HFFc6 (cell line): ENCODE data around the gene VAV3. TPM values are rescaled to one million over a fixed set of nuclear protein-coding genes. Genes with fewer than 3 reads are reported as not detected.

Experiments used
- DNase-seq: peaks from one replicate; pipeline ENCODE4 v3.0.0-alpha.2; 2018
- H3K27ac Mint-ChIP-seq: 2 replicates; pipeline ENCODE4 v1.8.0; 2020; ENCODE audit warnings: mild to moderate bottlenecking, mixed read lengths
- H3K27me3 Mint-ChIP-seq: 2 replicates; pipeline ENCODE4 v1.8.0; 2021; ENCODE audit warnings: mild to moderate bottlenecking, moderate library complexity, mixed read lengths; ENCODE audit not compliant: insufficient read depth
- H3K36me3 Mint-ChIP-seq: 2 replicates; pipeline ENCODE4 v1.8.0; 2021; ENCODE audit warnings: low read depth, mixed read lengths
- H3K4me1 Mint-ChIP-seq: 2 replicates; pipeline ENCODE4 v1.8.0; 2020; ENCODE audit warnings: low read depth, mixed read lengths
- H3K4me3 Mint-ChIP-seq: 2 replicates; pipeline ENCODE4 v1.8.0; 2020; ENCODE audit warnings: mild to moderate bottlenecking, moderate library complexity, mixed read lengths
- H3K9me3 Mint-ChIP-seq: 2 replicates; pipeline ENCODE4 v1.8.0; 2020; ENCODE audit warnings: mild to moderate bottlenecking, mixed read lengths
- total RNA-seq, 6 experiments: library from RNA; stranded (reverse); fragmentation: NEBNext Ultra II Directional; extraction: Animal tissue kit (Norgen Biotek cat#: 25700); gene quantifications; 2 replicates in 1 of 6; 3 replicates in 5 of 6; pipeline ENCODE4 v1.2.3, GENCODE V29; 2021
- TF ChIP-seq, protein P1 (sequence below): fragments of 200-600 bp; sonication (generic); IDR thresholded peaks from 2 replicates; pipeline ENCODE4 v1.5.0; 2021; ENCODE audit warnings: antibody characterized with exemption, mild to moderate bottlenecking

VAV3 gene
- total RNA-seq, 6 experiments from 2014 or later: not detected

DNA sequence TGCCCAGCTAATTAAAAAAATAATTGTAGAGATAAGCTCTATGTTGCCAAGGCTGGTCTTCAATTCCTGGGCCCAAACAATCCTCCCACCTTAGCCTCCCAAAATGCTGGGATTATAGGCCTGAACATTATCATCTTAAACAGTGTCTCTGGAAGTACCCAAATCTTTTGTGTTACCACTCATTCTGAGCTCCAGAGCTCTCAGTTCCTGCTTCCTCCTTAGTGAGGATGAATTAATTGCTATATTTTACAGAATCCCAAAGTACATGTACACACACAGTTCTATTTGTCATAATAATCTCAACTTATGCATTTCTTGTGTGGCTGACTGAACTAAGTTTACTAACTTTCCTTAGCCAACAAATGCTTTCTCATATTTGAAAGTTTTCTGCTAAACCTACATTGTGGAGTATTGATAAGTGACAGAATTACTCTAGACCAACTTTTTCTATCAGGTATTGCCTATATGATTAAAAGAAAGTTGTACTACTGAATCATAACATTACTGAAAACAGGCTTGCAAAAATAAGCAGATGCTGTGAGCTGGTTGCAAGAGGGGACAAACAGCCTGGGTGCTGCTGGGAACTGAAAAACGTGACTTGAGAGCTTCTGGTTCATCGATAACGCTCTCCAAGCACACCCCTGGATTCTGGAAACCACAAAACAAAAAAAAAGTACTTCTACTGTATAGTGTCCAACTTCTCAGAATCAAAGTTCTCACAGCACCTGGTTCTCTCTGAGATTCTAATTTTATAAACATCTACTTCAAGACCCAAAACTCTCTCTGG lies 15.3 kb downstream of the VAV3 start:
- DNase-seq: no peak
- peaks cover 2% of the 10 kb centered on the region for H3K27me3 Mint-ChIP-seq
- H3K27ac Mint-ChIP-seq: no peak overlapping the region
- H3K9me3 Mint-ChIP-seq: no peaks in the 10 kb centered on the region
- no peak overlapping the region for H3K4me3 Mint-ChIP-seq
- TF ChIP-seq, protein P1, sequence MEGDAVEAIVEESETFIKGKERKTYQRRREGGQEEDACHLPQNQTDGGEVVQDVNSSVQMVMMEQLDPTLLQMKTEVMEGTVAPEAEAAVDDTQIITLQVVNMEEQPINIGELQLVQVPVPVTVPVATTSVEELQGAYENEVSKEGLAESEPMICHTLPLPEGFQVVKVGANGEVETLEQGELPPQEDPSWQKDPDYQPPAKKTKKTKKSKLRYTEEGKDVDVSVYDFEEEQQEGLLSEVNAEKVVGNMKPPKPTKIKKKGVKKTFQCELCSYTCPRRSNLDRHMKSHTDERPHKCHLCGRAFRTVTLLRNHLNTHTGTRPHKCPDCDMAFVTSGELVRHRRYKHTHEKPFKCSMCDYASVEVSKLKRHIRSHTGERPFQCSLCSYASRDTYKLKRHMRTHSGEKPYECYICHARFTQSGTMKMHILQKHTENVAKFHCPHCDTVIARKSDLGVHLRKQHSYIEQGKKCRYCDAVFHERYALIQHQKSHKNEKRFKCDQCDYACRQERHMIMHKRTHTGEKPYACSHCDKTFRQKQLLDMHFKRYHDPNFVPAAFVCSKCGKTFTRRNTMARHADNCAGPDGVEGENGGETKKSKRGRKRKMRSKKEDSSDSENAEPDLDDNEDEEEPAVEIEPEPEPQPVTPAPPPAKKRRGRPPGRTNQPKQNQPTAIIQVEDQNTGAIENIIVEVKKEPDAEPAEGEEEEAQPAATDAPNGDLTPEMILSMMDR: no peak
- H3K4me1 Mint-ChIP-seq: no peaks in the 10 kb centered on the region
- no peaks in the 10 kb centered on the region for H3K36me3 Mint-ChIP-seq

DNA sequence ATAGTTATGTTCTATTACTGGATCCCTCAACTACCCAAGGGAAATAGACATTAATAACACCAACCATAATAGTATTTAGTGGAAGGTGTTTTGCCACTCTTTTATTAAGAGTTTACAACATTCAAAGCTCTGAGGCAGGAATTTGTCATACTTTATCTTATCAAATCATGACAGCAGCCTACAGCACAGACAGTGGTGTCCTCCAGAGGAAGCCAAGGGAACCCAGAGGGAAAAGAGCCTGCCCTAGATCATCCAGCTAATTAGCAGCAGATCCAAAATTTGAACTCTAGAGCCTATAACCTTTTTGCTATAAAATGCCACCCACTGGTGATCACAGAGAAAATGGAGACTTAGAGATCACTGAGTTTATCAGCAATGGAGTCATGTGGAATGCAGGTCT lies 18.2 kb downstream of the VAV3 start:
- H3K4me3 Mint-ChIP-seq: no peak overlapping the region
- TF ChIP-seq, protein P1: no peak
- DNase-seq: no peak
- H3K27me3 Mint-ChIP-seq: peaks cover 3% of the 10 kb centered on the region
- H3K36me3 Mint-ChIP-seq: no peaks in the 10 kb centered on the region
- no peaks in the 10 kb centered on the region for H3K9me3 Mint-ChIP-seq
- H3K4me1 Mint-ChIP-seq: no peaks in the 10 kb centered on the region
- no peak overlapping the region for H3K27ac Mint-ChIP-seq

DNA sequence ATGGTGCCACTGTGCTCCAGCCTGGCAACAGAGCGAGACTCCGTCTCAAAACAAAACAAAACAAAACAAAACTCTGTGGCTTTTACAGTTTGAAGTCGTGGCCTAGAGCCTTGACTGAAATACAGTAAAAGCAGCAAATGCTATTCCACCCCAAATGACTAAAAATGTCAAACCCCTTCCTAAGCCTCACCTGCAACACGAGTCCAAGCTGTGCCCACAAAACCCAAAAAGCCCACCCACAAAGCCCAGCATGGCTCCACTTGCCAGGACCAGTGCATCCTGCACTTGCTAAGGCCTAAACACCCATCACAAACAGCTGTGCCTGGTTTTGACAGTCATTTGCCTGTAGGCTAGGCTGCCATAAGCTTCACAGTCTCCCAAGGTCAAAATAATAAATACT lies 21.3 kb downstream of the VAV3 start:
- H3K4me3 Mint-ChIP-seq: no peak overlapping the region
- no peak for DNase-seq
- no peak overlapping the region for H3K27ac Mint-ChIP-seq
- peaks cover 16% of the 10 kb centered on the region for H3K27me3 Mint-ChIP-seq
- H3K4me1 Mint-ChIP-seq: no peaks in the 10 kb centered on the region
- no peaks in the 10 kb centered on the region for H3K9me3 Mint-ChIP-seq
- TF ChIP-seq, protein P1: no peak
- H3K36me3 Mint-ChIP-seq: no peaks in the 10 kb centered on the region

DNA sequence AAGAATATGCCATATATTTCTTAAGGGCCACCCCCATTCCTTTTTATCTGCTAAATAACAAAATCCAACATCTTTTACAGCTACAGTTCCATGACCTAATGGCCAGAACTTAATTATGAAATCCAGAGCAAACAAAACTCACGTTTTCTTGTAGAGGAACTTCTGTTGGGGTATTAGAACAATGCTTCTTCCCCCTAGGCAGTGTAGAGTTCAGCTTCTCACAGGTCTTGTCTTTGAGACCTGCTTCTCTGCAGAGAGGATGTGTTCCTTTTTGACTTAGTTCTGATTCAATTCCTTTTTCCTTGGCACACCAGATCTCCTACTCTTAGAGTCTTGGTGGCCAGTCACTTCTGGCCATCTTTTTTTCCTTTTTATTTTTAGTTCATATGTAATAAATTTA lies 22.2 kb downstream of the VAV3 start:
- Mint-ChIP-seq H3K27ac (no peak overlapping the region), H3K36me3 (no peaks in the 10 kb centered on the region), H3K9me3 (no peaks in the 10 kb centered on the region), H3K27me3 (peaks cover 16% of the 10 kb centered on the region), H3K4me3 (no peak overlapping the region), H3K4me1 (no peaks in the 10 kb centered on the region)
- no peak for DNase-seq
- TF ChIP-seq, protein P1: no peak

DNA sequence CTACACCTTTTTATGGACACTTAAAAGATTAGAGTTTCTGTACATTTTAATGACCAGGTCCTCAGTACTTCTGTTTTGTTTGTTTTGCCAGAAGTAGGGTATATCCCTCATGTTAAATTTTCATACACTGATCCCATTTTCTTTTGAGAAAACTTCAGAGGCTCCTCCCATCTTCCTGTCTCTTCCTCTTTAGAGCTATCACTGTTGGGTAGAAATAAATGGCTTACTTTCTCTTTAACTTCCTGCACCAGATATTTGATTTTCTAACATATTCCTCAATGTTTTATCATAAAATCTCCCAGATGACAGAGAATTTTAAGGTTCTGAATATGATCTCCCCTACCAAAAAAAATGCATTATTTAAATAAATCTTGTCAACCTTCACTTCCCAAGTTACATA lies 23.4 kb downstream of the VAV3 start:
- Mint-ChIP-seq H3K27ac (no peak overlapping the region), H3K9me3 (no peaks in the 10 kb centered on the region), H3K4me1 (peaks cover 10% of the 10 kb centered on the region), H3K4me3 (no peak overlapping the region), H3K36me3 (no peaks in the 10 kb centered on the region), H3K27me3 (peaks cover 16% of the 10 kb centered on the region)
- no peak for DNase-seq
- TF ChIP-seq, protein P1: no peak
